Skeletal muscle satellite cell (primary cell): ENCODE results near the gene MMP25.

Experiments
- H3K27me3 ChIP-seq: 2 replicates; pipeline ENCODE4 v1.7.0; 2013; ENCODE audit warnings: low read length; ENCODE audit not compliant: control insufficient read depth, insufficient read depth
- H3K36me3 ChIP-seq: 2 replicates; pipeline ENCODE4 v1.7.0; 2013; ENCODE audit warnings: mild to moderate bottlenecking, control low read depth, low read length; ENCODE audit not compliant: insufficient read depth
- H3K4me1 ChIP-seq: 2 replicates; pipeline ENCODE4 v1.7.0; 2013; ENCODE audit warnings: low read length; ENCODE audit not compliant: control insufficient read depth, insufficient read depth
- H3K4me2 ChIP-seq: 2 replicates; pipeline ENCODE4 v1.7.0; 2013; ENCODE audit warnings: mild to moderate bottlenecking, low read length
- H3K4me3 ChIP-seq: 2 replicates; pipeline ENCODE4 v1.7.0; 2013; ENCODE audit warnings: low read length
- H3K9ac ChIP-seq: 2 replicates; pipeline ENCODE4 v1.7.0; 2013; ENCODE audit warnings: mild to moderate bottlenecking, low read depth, low read length, moderate library complexity
- H3K9me3 ChIP-seq: replicated peaks from 2 replicates; pipeline ENCODE4 v1.7.0; 2013; ENCODE audit warnings: mild to moderate bottlenecking, control low read depth, low read length

The MMP25 gene

GRCh38 chr16:3026003-3026378 is 20.4 kb upstream of the MMP25 start:
- Histone ChIP-seq H3K4me1 (peaks cover 26% of the 10 kb centered on the region), H3K4me3 (no peak overlapping the region), H3K9ac (no peak overlapping the region), H3K27me3 (peaks cover 15% of the 10 kb centered on the region), H3K9me3 (no peaks in the 10 kb centered on the region), H3K36me3 (peaks cover 25% of the 10 kb centered on the region), H3K4me2 (no peak overlapping the region)

- Histone ChIP-seq H3K36me3 (peaks cover 18% of the 10 kb centered on the region), H3K27me3 (peaks cover 15% of the 10 kb centered on the region), H3K9me3 (no peaks in the 10 kb centered on the region), H3K9ac (no peak overlapping the region), H3K4me3 (no peak overlapping the region), H3K4me1 (peaks cover 26% of the 10 kb centered on the region), H3K4me2 (no peak overlapping the region)
Measured at GRCh38 chr16:3026609-3027488, 19.5 kb upstream of the MMP25 start.

GRCh38 chr16:3027489-3027795 is 18.9 kb upstream of the MMP25 start:
- H3K9me3 ChIP-seq, result no peaks in the 10 kb centered on the region
- H3K4me3 ChIP-seq, result no peak overlapping the region
- H3K9ac ChIP-seq, result no peak overlapping the region
- peaks cover 22% of the 10 kb centered on the region for H3K4me1 ChIP-seq
- H3K36me3 ChIP-seq, result peaks cover 14% of the 10 kb centered on the region
- H3K27me3 ChIP-seq, result peaks cover 20% of the 10 kb centered on the region
- no peak overlapping the region for H3K4me2 ChIP-seq

- Histone ChIP-seq H3K9ac (no peak overlapping the region), H3K4me1 (peaks cover 15% of the 10 kb centered on the region), H3K9me3 (no peaks in the 10 kb centered on the region), H3K4me2 (no peak overlapping the region), H3K27me3 (peaks cover 27% of the 10 kb centered on the region), H3K4me3 (no peak overlapping the region), H3K36me3 (peaks cover 9% of the 10 kb centered on the region)
Measured at GRCh38 chr16:3027983-3028715, 18.2 kb upstream of the MMP25 start.

- Histone ChIP-seq H3K4me1 (peaks cover 8% of the 10 kb centered on the region), H3K4me3 (no peak overlapping the region), H3K9ac (no peak overlapping the region), H3K36me3 (peaks cover 9% of the 10 kb centered on the region), H3K27me3 (peaks cover 34% of the 10 kb centered on the region), H3K4me2 (no peak overlapping the region), H3K9me3 (no peaks in the 10 kb centered on the region)
Measured at GRCh38 chr16:3028716-3029319, 17.5 kb upstream of the MMP25 start.

- H3K4me1 ChIP-seq, result peaks cover 8% of the 10 kb centered on the region
- peaks cover 40% of the 10 kb centered on the region for H3K27me3 ChIP-seq
- H3K9ac ChIP-seq, result no peak overlapping the region
- H3K4me2 ChIP-seq, result peak overlapping the region; percentile 66
- peak overlapping the region; percentile 51 for H3K4me3 ChIP-seq
- H3K36me3 ChIP-seq, result peaks cover 9% of the 10 kb centered on the region
- no peaks in the 10 kb centered on the region for H3K9me3 ChIP-seq
Measured at GRCh38 chr16:3029491-3030221, 16.7 kb upstream of the MMP25 start.

GRCh38 chr16:3030222-3031212 is 15.8 kb upstream of the MMP25 start:
- H3K9ac ChIP-seq, result no peak overlapping the region
- H3K4me1 ChIP-seq, result peaks cover 8% of the 10 kb centered on the region
- H3K27me3 ChIP-seq, result peaks cover 47% of the 10 kb centered on the region
- no peak overlapping the region for H3K4me2 ChIP-seq
- no peaks in the 10 kb centered on the region for H3K9me3 ChIP-seq
- peaks cover 9% of the 10 kb centered on the region for H3K36me3 ChIP-seq
- H3K4me3 ChIP-seq, result no peak overlapping the region

GRCh38 chr16:3032624-3033023 is 13.7 kb upstream of the MMP25 start:
- Histone ChIP-seq H3K9ac (no peak overlapping the region), H3K36me3 (no peaks in the 10 kb centered on the region), H3K4me2 (no peak overlapping the region), H3K4me1 (peaks cover 8% of the 10 kb centered on the region), H3K9me3 (no peaks in the 10 kb centered on the region), H3K4me3 (no peak overlapping the region), H3K27me3 (peaks cover 63% of the 10 kb centered on the region)

GRCh38 chr16:3035289-3035971 is 10.9 kb upstream of the MMP25 start:
- Histone ChIP-seq H3K27me3 (peaks cover 72% of the 10 kb centered on the region), H3K36me3 (no peaks in the 10 kb centered on the region), H3K4me3 (no peak overlapping the region), H3K4me1 (no peaks in the 10 kb centered on the region), H3K9ac (no peak overlapping the region), H3K9me3 (no peaks in the 10 kb centered on the region), H3K4me2 (no peak overlapping the region)
